HepG2 (cell line): Measurements from ENCODE around the gene STPG4. TPM values are rescaled to one million over a fixed set of nuclear protein-coding genes. Genes with fewer than 3 reads are reported as not detected.

ENCODE experiments used
- ATAC-seq: fragments of 200-7000 bp; cut with Tn5 transposase; 3 replicates; pipeline ENCODE4 v1.9.1; 2020; ENCODE audit warnings: mild to moderate bottlenecking, moderate library complexity
- BruUV-seq: library from RNA; stranded (reverse); fragments of 400-500 nt; replicated peaks from 2 replicates; lab custom pipeline; 2021; lab: Mats Ljungman, UMichigan
- CTCF ChIA-PET: fragments of 300-600 bp; formaldehyde crosslinking; extraction: SDS; loops from one replicate; lab custom pipeline; 2021; ENCODE audit warnings: low total read pairs, inconsistent platforms, low intra/inter-chr PET ratio; lab: Yijun Ruan, JAX
- POLR2A ChIA-PET: fragments of 350-600 bp; sonication (Branson Sonifier 250); formaldehyde crosslinking; loops from one replicate; lab custom pipeline; 2020; ENCODE audit warnings: antibody characterized with exemption, inconsistent platforms; lab: Yijun Ruan, JAX
- DNase-seq: peaks from one replicate; pipeline ENCODE4 v3.0.0-alpha.2; 2015; ENCODE audit warnings: low spot score
- FAIRE-seq: peaks from 3 replicates; lab custom pipeline; 2011; peaks lifted over from hg19 to GRCh38; lab: Jason Lieb, UNC
- H2AFZ ChIP-seq: one replicate; pipeline ENCODE4 v1.6.1; 2011; ENCODE audit warnings: low read length, inconsistent platforms
- H3K27ac ChIP-seq: fragments of 300-600 bp; 3 replicates; pipeline ENCODE4 v1.8.0; 2011; ENCODE audit warnings: mixed run types, mild to moderate bottlenecking, mixed read lengths, low read length, inconsistent platforms; ENCODE audit not compliant: insufficient read depth; ENCODE audit errors: extremely low read length
- H3K27me3 ChIP-seq, 2 experiments: fragments of 200-600 bp in 1 of 2; 2 replicates in 1 of 2; 3 replicates in 1 of 2; pipeline versions ENCODE4 v1.6.0 to v1.8.0; 2011; ENCODE audit warnings: low read length in 2 of 2, mild to moderate bottlenecking in 2 of 2, moderate library complexity in 2 of 2, inconsistent platforms in 1 of 2; ENCODE audit not compliant: insufficient read depth in 2 of 2, control insufficient read depth in 1 of 2
- H3K36me3 ChIP-seq, 2 experiments: fragments of 200-600 bp in 1 of 2; replicated peaks in 1 of 2; 2 replicates in 1 of 2; 3 replicates in 1 of 2; pipeline versions ENCODE4 v1.5.1 to v1.8.0; 2011; ENCODE audit warnings: low read length in 2 of 2, inconsistent platforms in 1 of 2; ENCODE audit not compliant: insufficient read depth in 2 of 2, control insufficient read depth in 1 of 2
- H3K4me1 ChIP-seq: 2 replicates; pipeline ENCODE4 v1.5.1; 2012; ENCODE audit warnings: low read length, inconsistent platforms; ENCODE audit not compliant: insufficient read depth
- H3K4me2 ChIP-seq: 2 replicates; pipeline ENCODE4 v1.6.0; 2011; ENCODE audit warnings: low read depth, low read length, inconsistent platforms
- H3K4me3 ChIP-seq, 3 experiments: fragments of 200-600 bp in 1 of 3; sonication (generic), shearing (Covaris generic) in 1 of 3; replicated peaks in 1 of 3; 2 replicates each; pipeline ENCODE4 v1.5.1; 2011 to 2016; ENCODE audit warnings: low read length in 3 of 3, inconsistent platforms in 2 of 3, low read depth in 2 of 3, mild to moderate bottlenecking in 2 of 3, control low read depth in 1 of 3, mixed read lengths in 1 of 3; ENCODE audit not compliant: insufficient read depth in 1 of 3
- H3K79me2 ChIP-seq: one replicate; pipeline ENCODE4 v1.6.1; 2011; ENCODE audit warnings: low read length, inconsistent platforms; ENCODE audit not compliant: insufficient read depth
- H3K9ac ChIP-seq: 2 replicates; pipeline ENCODE4 v1.6.0; 2011; ENCODE audit warnings: mild to moderate bottlenecking, low read depth, low read length, inconsistent platforms; ENCODE audit not compliant: insufficient read depth
- H3K9me3 ChIP-seq: 2 replicates; pipeline ENCODE4 v1.5.1; 2012; ENCODE audit warnings: mild to moderate bottlenecking, low read length
- H4K20me1 ChIP-seq: 2 replicates; pipeline ENCODE4 v1.6.0; 2011; ENCODE audit warnings: inconsistent platforms, mild to moderate bottlenecking, low read length, moderate library complexity; ENCODE audit not compliant: insufficient read depth
- AGO2 ChIP-seq: fragments of 200-400 bp; formaldehyde crosslinking; optimal IDR thresholded peaks from 2 replicates; pipeline ENCODE3; 2017; ENCODE audit warnings: mild to moderate bottlenecking, low read depth, low read length, moderate library complexity
- ATRX ChIP-seq: sonication (generic); formaldehyde crosslinking; IDR thresholded peaks from 2 replicates; pipeline ENCODE4 v1.4.0; 2020; ENCODE audit warnings: missing genetic modification reagents, borderline replicate concordance
- DNMT3B ChIP-seq: conservative IDR thresholded peaks from 2 replicates; pipeline ENCODE4 v1.6.1; 2016; ENCODE audit warnings: missing biosample characterization, control low read depth
- KLF12 ChIP-seq: sonication (generic); formaldehyde crosslinking; IDR thresholded peaks from 2 replicates; pipeline ENCODE4 v1.4.0; 2020; ENCODE audit warnings: missing genetic modification reagents, borderline replicate concordance
- MEF2D ChIP-seq: sonication (generic); formaldehyde crosslinking; IDR thresholded peaks from 2 replicates; pipeline ENCODE4 v1.5.1; 2020; ENCODE audit warnings: mild to moderate bottlenecking, missing genetic modification reagents
- NFKBIZ ChIP-seq: IDR thresholded peaks from 2 replicates; pipeline ENCODE4 v1.6.1; 2018; ENCODE audit warnings: missing genetic modification reagents, missing compliant biosample characterization
- NR2C2 ChIP-seq: sonication (generic); formaldehyde crosslinking; IDR thresholded peaks from 2 replicates; pipeline ENCODE4 v1.4.0; 2020; ENCODE audit warnings: missing genetic modification reagents, mild to moderate bottlenecking, moderate library complexity, borderline replicate concordance
- NR2F6 ChIP-seq, 2 experiments: IDR thresholded peaks; 2 replicates each; pipeline ENCODE4 v1.6.1; 2016; ENCODE audit warnings: antibody characterized with exemption in 1 of 2, mild to moderate bottlenecking in 1 of 2
- RCOR2 ChIP-seq: IDR thresholded peaks from 2 replicates; pipeline ENCODE4 v1.6.1; 2016; ENCODE audit warnings: missing biosample characterization, missing genetic modification reagents
- SNAPC2 ChIP-seq: sonication (generic); formaldehyde crosslinking; IDR thresholded peaks from 2 replicates; pipeline ENCODE4 v1.8.1; 2022; ENCODE audit warnings: mild to moderate bottlenecking, missing genetic modification reagents
- ZSCAN22 ChIP-seq: sonication (generic); formaldehyde crosslinking; IDR thresholded peaks from 2 replicates; pipeline ENCODE4 v1.4.0; 2020; ENCODE audit warnings: mild to moderate bottlenecking, missing genetic modification reagents
- WGBS: methylation state at CpG from one replicate; pipeline ENCODE4 v1.1.6; 2017; ENCODE audit warnings: low lambda C conversion rate; 5-methylcytosine and 5-hydroxymethylcytosine counted together
- in situ Hi-C: cut with HindIII; loops from 2 replicates; pipeline ENCODE4 v1.10.0; 2017; ENCODE audit warnings: low pct_unique_long_range_greater_than_20kb; ENCODE audit not compliant: extremely low pct_ligation_motif_present
- intact Hi-C: fragments of 100-400 bp; cut with micrococcal nuclease; formaldehyde crosslinking; loops from one replicate; pipeline ENCODE4 v1.10.0; 2022; ENCODE audit not compliant: unreplicated experiment
- polyA plus RNA-seq, 8 experiments: library from polyadenylated mRNA; depleted of rRNA in 3 of 8; stranded (reverse) in 7 of 8; unstranded in 1 of 8; fragments of >200 nt; fragmentation: Illumina TruSeq in 4 of 8; extraction: Trizol in 4 of 8; gene quantifications; 2 replicates each; pipeline versions ENCODE4 v1.2.1 to v1.2.3, GENCODE V29; 2011 to 2016; ENCODE audit warnings: low read depth in 4 of 8, missing spikeins in 1 of 8, mixed read lengths in 1 of 8; ENCODE audit not compliant: insufficient read depth in 1 of 8
- total RNA-seq, 5 experiments: library from RNA; depleted of rRNA; stranded (reverse); fragments of >200 nt; fragmentation: Illumina TruSeq; extraction: Trizol; gene quantifications; 2 replicates each; pipeline ENCODE4 v1.2.3, GENCODE V29; 2016; ENCODE audit warnings: low read depth in 1 of 5
- TF ChIP-seq, protein P1 (sequence below): sonication (generic); formaldehyde crosslinking; IDR thresholded peaks from 2 replicates; pipeline ENCODE4 v1.5.1; 2020; ENCODE audit warnings: mild to moderate bottlenecking, missing genetic modification reagents, moderate library complexity
- TF ChIP-seq, protein P2 (sequence below): sonication (generic); formaldehyde crosslinking; IDR thresholded peaks from 2 replicates; pipeline ENCODE4 v1.8.0; 2022; ENCODE audit warnings: mild to moderate bottlenecking, missing genetic modification reagents, borderline replicate concordance
- TF ChIP-seq, protein P3 (sequence below): sonication (generic); formaldehyde crosslinking; IDR thresholded peaks from 2 replicates; pipeline ENCODE4 v1.4.0; 2020; ENCODE audit warnings: missing genetic modification reagents

The STPG4 gene
- total and polyA plus RNA-seq, 2 of the 13 experiments (the other 11 are each of a cell fraction or from before 2014, with no cell fraction given): 0.11 to 0.15 TPM

DNA sequence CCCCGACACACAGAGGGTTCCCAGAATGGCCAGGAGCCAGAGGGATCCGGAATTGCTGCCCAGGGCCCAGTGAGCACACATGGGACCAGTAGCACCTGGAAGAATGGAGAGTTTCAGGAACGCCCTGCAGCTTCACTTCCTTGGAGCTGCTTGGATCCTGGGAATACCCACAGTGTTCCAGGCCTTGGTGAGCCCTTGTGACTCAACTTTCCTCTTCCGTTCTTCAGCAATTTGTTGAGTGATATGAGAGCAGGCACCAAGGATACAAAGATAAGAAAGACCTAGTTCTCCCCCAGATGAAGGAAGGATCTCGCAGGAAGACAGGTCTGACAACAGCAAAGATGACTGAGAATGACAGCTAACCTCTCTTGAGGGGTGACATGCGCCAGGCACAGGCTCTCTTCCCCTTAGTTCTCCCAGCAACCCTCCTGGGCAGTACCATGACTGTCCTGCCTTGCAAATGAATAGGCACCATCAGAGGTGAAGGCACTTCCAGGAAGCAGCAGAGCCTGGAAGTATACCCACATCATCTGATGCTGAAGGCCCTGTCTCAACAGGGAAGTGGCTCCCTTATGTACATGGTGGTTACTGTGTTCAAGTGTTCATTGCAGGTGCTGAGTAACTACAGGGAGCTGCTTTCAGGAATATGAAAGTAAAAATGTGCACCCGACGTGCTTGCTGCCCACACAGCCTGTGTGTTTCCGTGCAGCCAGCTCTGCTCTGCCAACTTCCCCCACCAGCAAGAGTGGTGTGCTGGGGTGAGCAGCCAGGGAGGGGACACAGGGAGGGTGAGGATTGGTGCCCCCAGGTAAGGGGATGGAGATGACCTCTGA, 116.2 kb downstream of the STPG4 start:
- ATAC-seq (no peak), DNase-seq (no peak), FAIRE-seq (no peak)
- H3K79me2 ChIP-seq: no peaks in the 10 kb centered on the region
- H3K9ac ChIP-seq: peak overlapping the region; percentile 64; the same call in 1 of the 2 replicates
- WGBS: 97% methylated on average over 9 of the region's 9 CpGs
- H3K27me3 ChIP-seq: no peaks in the 10 kb centered on the region
- intact Hi-C loops (no loop called here), in situ Hi-C loops (loop anchor here (5.0 kb wide), 2 partner anchors 33 to 118 kb away; partner anchors contain the start of gene STPG4)
- H3K4me1 ChIP-seq: peaks cover 94% of the 10 kb centered on the region
- no peaks in the 10 kb centered on the region for H4K20me1 ChIP-seq
- no peak overlapping the region for H2AFZ ChIP-seq
- CTCF ChIA-PET: no interaction called here
- no peaks in the 10 kb centered on the region for H3K9me3 ChIP-seq
- BruUV-seq: no TSS peak
- peaks cover 1 to 4% of the 10 kb centered on the region in 2 experiments; a peak in 2 of 5 replicates for H3K36me3 ChIP-seq
- H3K4me2 ChIP-seq: no peak overlapping the region
- POLR2A ChIA-PET: no interaction called here
- peak overlapping the region; percentile 73 for H3K27ac ChIP-seq
- H3K4me3 ChIP-seq: no peak overlapping the region
- TF ChIP-seq SNAPC2 (CRISPR knock-in tag) (0 out of 2 replicates have a peak, but pooled peaks have one; percentile 16), DNMT3B (CRISPR knock-in tag) (no peak), KLF12 (CRISPR knock-in tag) (no peak), NFKBIZ (no peak), RCOR2 (CRISPR knock-in tag) (no peak), MEF2D (no peak), ATRX (no peak), NR2F6 (IDR thresholded peaks at IDR 0.05) (no peak), NR2F6 (CRISPR knock-in tag; IDR thresholded peaks at IDR 0.05) (0 out of 2 replicates have a peak, but pooled peaks have one; percentile 5), AGO2 (no peak), ZSCAN22 (0 out of 2 replicates have a peak, but pooled peaks have one; percentile 31), NR2C2 (0 out of 2 replicates have a peak, but pooled peaks have one; percentile 27)
- TF ChIP-seq, protein P1, sequence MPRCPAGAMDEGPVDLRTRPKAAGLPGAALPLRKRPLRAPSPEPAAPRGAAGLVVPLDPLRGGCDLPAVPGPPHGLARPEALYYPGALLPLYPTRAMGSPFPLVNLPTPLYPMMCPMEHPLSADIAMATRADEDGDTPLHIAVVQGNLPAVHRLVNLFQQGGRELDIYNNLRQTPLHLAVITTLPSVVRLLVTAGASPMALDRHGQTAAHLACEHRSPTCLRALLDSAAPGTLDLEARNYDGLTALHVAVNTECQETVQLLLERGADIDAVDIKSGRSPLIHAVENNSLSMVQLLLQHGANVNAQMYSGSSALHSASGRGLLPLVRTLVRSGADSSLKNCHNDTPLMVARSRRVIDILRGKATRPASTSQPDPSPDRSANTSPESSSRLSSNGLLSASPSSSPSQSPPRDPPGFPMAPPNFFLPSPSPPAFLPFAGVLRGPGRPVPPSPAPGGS: 0 out of 2 replicates have a peak, but pooled peaks have one; percentile 36
- TF ChIP-seq, protein P2, sequence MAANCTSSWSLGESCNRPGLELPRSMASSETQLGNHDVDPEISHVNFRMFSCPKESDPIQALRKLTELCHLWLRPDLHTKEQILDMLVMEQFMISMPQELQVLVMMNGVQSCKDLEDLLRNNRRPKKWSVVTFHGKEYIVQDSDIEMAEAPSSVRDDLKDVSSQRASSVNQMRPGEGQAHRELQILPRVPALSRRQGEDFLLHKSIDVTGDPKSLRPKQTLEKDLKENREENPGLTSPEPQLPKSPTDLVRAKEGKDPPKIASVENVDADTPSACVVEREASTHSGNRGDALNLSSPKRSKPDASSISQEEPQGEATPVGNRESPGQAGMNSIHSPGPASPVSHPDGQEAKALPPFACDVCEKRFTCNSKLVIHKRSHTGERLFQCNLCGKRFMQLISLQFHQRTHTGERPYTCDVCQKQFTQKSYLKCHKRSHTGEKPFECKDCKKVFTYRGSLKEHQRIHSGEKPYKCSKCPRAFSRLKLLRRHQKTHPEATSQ (CRISPR knock-in tag): no peak
- TF ChIP-seq, protein P3, sequence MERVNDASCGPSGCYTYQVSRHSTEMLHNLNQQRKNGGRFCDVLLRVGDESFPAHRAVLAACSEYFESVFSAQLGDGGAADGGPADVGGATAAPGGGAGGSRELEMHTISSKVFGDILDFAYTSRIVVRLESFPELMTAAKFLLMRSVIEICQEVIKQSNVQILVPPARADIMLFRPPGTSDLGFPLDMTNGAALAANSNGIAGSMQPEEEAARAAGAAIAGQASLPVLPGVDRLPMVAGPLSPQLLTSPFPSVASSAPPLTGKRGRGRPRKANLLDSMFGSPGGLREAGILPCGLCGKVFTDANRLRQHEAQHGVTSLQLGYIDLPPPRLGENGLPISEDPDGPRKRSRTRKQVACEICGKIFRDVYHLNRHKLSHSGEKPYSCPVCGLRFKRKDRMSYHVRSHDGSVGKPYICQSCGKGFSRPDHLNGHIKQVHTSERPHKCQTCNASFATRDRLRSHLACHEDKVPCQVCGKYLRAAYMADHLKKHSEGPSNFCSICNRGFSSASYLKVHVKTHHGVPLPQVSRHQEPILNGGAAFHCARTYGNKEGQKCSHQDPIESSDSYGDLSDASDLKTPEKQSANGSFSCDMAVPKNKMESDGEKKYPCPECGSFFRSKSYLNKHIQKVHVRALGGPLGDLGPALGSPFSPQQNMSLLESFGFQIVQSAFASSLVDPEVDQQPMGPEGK (CRISPR knock-in tag): peak; percentile 72
